ENCODE measurements around the gene STEAP1B. TPM values are rescaled to one million over a fixed set of nuclear protein-coding genes. Genes with fewer than 3 reads are reported as not detected.

STEAP1B gene
- total RNA-seq, 1 donor: 31.8 TPM

- Histone ChIP-seq H2AFZ (ENCODE audit: low read length) (no peak overlapping the region), H4K20me1 (ENCODE audit: insufficient read depth, low read length) (no peaks in the 10 kb centered on the region), H3K4me1 (ENCODE audit: insufficient read depth, low read length) (no peaks in the 10 kb centered on the region), H3K4me3 (ENCODE audit: insufficient read depth, low read length) (no peak overlapping the region), H3K4me2 (ENCODE audit: insufficient read depth, low read length) (no peak overlapping the region), H3K79me2 (ENCODE audit: insufficient read depth, low read length) (no peaks in the 10 kb centered on the region), H3K9me3 (ENCODE audit: low read depth, low read length) (no peaks in the 10 kb centered on the region), H3K27me3 (ENCODE audit: insufficient read depth, low read length) (no peaks in the 10 kb centered on the region), H3K36me3 (ENCODE audit: insufficient read depth, low read length) (no peaks in the 10 kb centered on the region), H3K27ac (ENCODE audit: low read depth, low read length) (no peak overlapping the region)
- no peak for DNase-seq (ENCODE audit: insufficient read length, low spot score, missing footprints)
- TF ChIP-seq CTCF (IDR thresholded peaks at IDR 0.05; ENCODE audit: extremely low read depth, low read depth, low read length): no peak
Observed at GRCh38 chr7:22377703-22378102, 122.3 kb downstream of the STEAP1B start.

GRCh38 chr7:22375359-22376048, 124.5 kb downstream of the STEAP1B start:
- Histone ChIP-seq H2AFZ (ENCODE audit: low read length) (no peak overlapping the region), H3K36me3 (ENCODE audit: insufficient read depth, low read length) (no peaks in the 10 kb centered on the region), H3K27ac (ENCODE audit: low read depth, low read length) (no peak overlapping the region), H3K4me1 (ENCODE audit: insufficient read depth, low read length) (no peaks in the 10 kb centered on the region), H3K9me3 (ENCODE audit: low read depth, low read length) (no peaks in the 10 kb centered on the region), H4K20me1 (ENCODE audit: insufficient read depth, low read length) (no peaks in the 10 kb centered on the region), H3K4me3 (ENCODE audit: insufficient read depth, low read length) (no peak overlapping the region), H3K27me3 (ENCODE audit: insufficient read depth, low read length) (no peaks in the 10 kb centered on the region), H3K79me2 (ENCODE audit: insufficient read depth, low read length) (no peaks in the 10 kb centered on the region), H3K4me2 (ENCODE audit: insufficient read depth, low read length) (no peak overlapping the region)
- no peak for DNase-seq (ENCODE audit: insufficient read length, low spot score, missing footprints)
- no peak for TF ChIP-seq CTCF (IDR thresholded peaks at IDR 0.05; ENCODE audit: extremely low read depth, low read depth, low read length)

GRCh38 chr7:22373911-22374310, 126.1 kb downstream of the STEAP1B start:
- no peak for DNase-seq (ENCODE audit: insufficient read length, low spot score, missing footprints)

GRCh38 chr7:22373388-22373787, 126.6 kb downstream of the STEAP1B start:
- Histone ChIP-seq H3K27ac (ENCODE audit: low read depth, low read length) (no peak overlapping the region), H3K4me3 (ENCODE audit: insufficient read depth, low read length) (no peak overlapping the region), H3K4me1 (ENCODE audit: insufficient read depth, low read length) (no peaks in the 10 kb centered on the region), H3K4me2 (ENCODE audit: insufficient read depth, low read length) (no peak overlapping the region), H2AFZ (ENCODE audit: low read length) (no peak overlapping the region), H4K20me1 (ENCODE audit: insufficient read depth, low read length) (no peaks in the 10 kb centered on the region), H3K79me2 (ENCODE audit: insufficient read depth, low read length) (no peaks in the 10 kb centered on the region), H3K36me3 (ENCODE audit: insufficient read depth, low read length) (no peaks in the 10 kb centered on the region), H3K27me3 (ENCODE audit: insufficient read depth, low read length) (no peaks in the 10 kb centered on the region), H3K9me3 (ENCODE audit: low read depth, low read length) (no peaks in the 10 kb centered on the region)
- no peak for TF ChIP-seq CTCF (IDR thresholded peaks at IDR 0.05; ENCODE audit: extremely low read depth, low read depth, low read length)
- no peak for DNase-seq (ENCODE audit: insufficient read length, low spot score, missing footprints)

More at GRCh38 chr7:22373911-22374310, 126.1 kb downstream of the STEAP1B start:
- Histone ChIP-seq H3K4me2 (ENCODE audit: insufficient read depth, low read length) (no peak overlapping the region), H3K36me3 (ENCODE audit: insufficient read depth, low read length) (no peaks in the 10 kb centered on the region), H4K20me1 (ENCODE audit: insufficient read depth, low read length) (no peaks in the 10 kb centered on the region), H3K27me3 (ENCODE audit: insufficient read depth, low read length) (no peaks in the 10 kb centered on the region), H2AFZ (ENCODE audit: low read length) (no peak overlapping the region), H3K27ac (ENCODE audit: low read depth, low read length) (no peak overlapping the region), H3K9me3 (ENCODE audit: low read depth, low read length) (no peaks in the 10 kb centered on the region), H3K79me2 (ENCODE audit: insufficient read depth, low read length) (no peaks in the 10 kb centered on the region), H3K4me3 (ENCODE audit: insufficient read depth, low read length) (no peak overlapping the region), H3K4me1 (ENCODE audit: insufficient read depth, low read length) (no peaks in the 10 kb centered on the region)
- TF ChIP-seq CTCF (IDR thresholded peaks at IDR 0.05; ENCODE audit: extremely low read depth, low read depth, low read length): no peak
